Stimulated activated CD8-positive, alpha-beta memory T cell treated with anti-CD3 and anti-CD28 coated beads, Interleukin-4, amount 100 ng/mL, for 48 hours (primary cell): ENCODE results near the gene CRYGD.

Experiments used
- DNase-seq: peaks from one replicate; pipeline ENCODE4 v3.0.0-alpha.2; 2020

Gene CRYGD

DNA sequence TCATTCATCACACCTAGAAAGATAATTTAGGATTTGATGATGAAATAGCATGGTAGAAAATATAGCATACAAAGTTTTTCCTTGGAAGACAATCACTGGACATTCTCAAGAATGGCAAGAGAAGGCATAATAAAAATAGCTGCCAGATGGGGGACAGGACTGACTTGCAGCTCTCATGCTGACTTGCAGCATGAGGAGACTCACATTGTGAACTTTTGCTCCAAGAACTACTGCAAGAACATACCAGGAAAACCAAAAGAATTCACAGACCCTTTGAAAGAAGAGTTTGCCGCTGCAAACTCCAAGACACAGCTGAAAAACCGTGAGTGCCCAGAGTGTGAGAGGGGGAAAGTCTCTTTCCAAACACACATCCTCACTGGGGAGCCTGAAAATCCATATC is 47.0 kb downstream of the CRYGD start:
- DNase-seq, result no peak

DNA sequence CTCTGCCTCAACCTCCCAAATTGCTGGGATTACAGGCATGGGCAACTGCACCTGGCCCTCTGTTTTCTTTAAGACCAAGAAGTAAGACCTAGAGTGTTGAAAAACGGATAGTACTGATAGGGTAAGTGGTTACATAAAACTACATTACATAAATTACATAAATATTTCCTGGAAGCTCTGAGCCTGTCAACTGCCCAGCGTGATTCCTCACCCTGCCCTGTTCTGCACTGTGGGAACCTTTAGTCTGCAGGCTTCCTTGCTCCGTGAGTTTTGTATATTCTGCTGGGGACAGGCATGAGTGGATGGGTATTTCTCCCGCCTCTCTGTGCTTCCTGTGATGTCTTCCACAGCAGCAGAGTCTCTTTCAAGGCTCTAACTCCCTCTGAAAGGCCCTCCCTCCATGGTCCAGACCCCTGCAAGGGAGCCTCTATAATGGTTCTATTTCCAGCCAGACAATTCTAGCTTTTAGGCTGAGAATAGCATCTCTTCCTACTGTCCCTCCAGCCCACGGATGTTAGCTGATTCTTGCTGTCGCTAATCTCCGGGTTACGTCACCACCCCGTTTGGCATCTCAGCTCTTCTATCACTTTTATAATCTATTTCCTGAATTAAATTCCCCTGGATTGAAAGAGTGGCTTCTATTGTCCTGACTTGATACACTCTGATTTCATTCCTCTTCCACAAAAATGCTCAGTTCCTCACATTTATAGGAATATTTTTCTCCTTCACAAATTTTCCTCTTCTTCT is 49.5 kb downstream of the CRYGD start:
- DNase-seq, result no peak

DNA sequence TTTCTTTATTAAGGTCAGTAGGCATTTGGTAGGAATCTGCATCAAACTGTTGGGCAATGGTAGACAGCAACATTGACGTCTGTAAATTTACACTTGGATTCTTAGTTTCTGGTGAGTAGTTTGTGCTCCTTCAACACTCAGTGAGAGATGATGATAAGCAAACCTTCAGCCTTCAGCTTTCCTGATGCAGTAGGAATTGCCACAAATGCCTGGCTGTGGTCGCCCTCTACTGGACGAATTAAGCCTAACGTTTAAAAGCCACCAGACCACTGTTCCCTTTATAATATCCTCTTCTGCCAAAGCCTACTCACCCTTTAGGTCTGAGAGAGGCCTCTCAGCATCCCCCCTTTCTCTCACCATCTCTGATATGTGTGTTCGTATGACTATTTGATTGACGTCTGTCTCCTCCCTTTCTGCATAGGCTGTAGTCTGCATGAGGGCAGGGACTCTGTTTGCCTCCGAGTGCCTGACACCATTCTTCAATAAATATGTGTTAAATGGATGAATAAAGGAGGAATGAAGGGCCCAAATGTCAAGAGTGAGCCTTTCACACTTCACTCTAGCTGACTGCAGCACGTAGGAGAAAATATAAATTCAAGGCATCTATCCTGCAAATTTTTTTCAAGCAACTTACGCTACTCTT is 52.0 kb downstream of the CRYGD start:
- DNase-seq, result peak; percentile 65
